Endodermal cell (in vitro differentiated cells): ENCODE measurements around the gene OTOP1. TPM values are rescaled to one million over a fixed set of nuclear protein-coding genes. Genes with fewer than 3 reads are reported as not detected.
"Not testable (repeated sequence)": the region's sequence is repeated elsewhere in the genome, so short reads cannot be mapped to it uniquely, and the experiment has no call there.

Source experiments
- DNase-seq: peaks from one replicate; pipeline ENCODE4 v3.0.0-alpha.2; 2017
- H3K27ac ChIP-seq: 2 replicates; pipeline ENCODE4 v1.5.1; 2013; ENCODE audit warnings: mild to moderate bottlenecking, low read depth, low read length, moderate library complexity
- H3K27me3 ChIP-seq: 2 replicates; pipeline ENCODE4 v1.6.1; 2013; ENCODE audit warnings: mild to moderate bottlenecking, low read length, moderate library complexity; ENCODE audit not compliant: insufficient read depth, control insufficient read depth, poor library complexity, severe bottlenecking
- H3K36me3 ChIP-seq: 2 replicates; pipeline ENCODE4 v1.7.0; 2013; ENCODE audit warnings: mild to moderate bottlenecking, low read length, moderate library complexity; ENCODE audit not compliant: control insufficient read depth, insufficient read depth
- H3K4me1 ChIP-seq: one replicate; pipeline ENCODE4 v1.7.0; 2013; ENCODE audit warnings: low read length; ENCODE audit not compliant: control insufficient read depth, insufficient read depth
- H3K4me3 ChIP-seq: 2 replicates; pipeline ENCODE4 v1.5.1; 2013; ENCODE audit warnings: mild to moderate bottlenecking, low read length, moderate library complexity
- H3K9ac ChIP-seq: 2 replicates; pipeline ENCODE4 v1.6.1; 2013; ENCODE audit warnings: mild to moderate bottlenecking, low read length, moderate library complexity; ENCODE audit not compliant: poor library complexity, severe bottlenecking; ENCODE audit errors: extremely low read depth
- H3K9me3 ChIP-seq: 2 replicates; pipeline ENCODE4 v1.6.1; 2013; ENCODE audit warnings: mild to moderate bottlenecking, low read length, moderate library complexity; ENCODE audit not compliant: control insufficient read depth
- H3K27ac Mint-ChIP-seq: 2 replicates; pipeline ENCODE4 v1.8.0; 2020; ENCODE audit warnings: mixed read lengths
- H3K27me3 Mint-ChIP-seq: 2 replicates; pipeline ENCODE4 v1.8.0; 2021; ENCODE audit warnings: mild to moderate bottlenecking, mixed read lengths; ENCODE audit not compliant: insufficient read depth
- H3K36me3 Mint-ChIP-seq: 2 replicates; pipeline ENCODE4 v1.8.0; 2020; ENCODE audit warnings: low read depth, mixed read lengths
- H3K4me1 Mint-ChIP-seq: 2 replicates; pipeline ENCODE4 v1.8.0; 2020; ENCODE audit warnings: mixed read lengths
- H3K4me3 Mint-ChIP-seq: 2 replicates; pipeline ENCODE4 v1.8.0; 2020; ENCODE audit warnings: mild to moderate bottlenecking, moderate library complexity, mixed read lengths
- H3K9me3 Mint-ChIP-seq: 2 replicates; pipeline ENCODE4 v1.8.0; 2020; ENCODE audit warnings: mild to moderate bottlenecking, mixed read lengths
- WGBS, 2 experiments: methylation state at CpG; one replicate each; pipeline versions ENCODE4 v1.1.5 to v1.1.7; 2013; ENCODE audit warnings: missing lambda C conversion rate in 2 of 2, mixed read lengths in 1 of 2; ENCODE audit not compliant: insufficient coverage in 1 of 2, insufficient read length in 1 of 2; 5-methylcytosine and 5-hydroxymethylcytosine counted together
- total RNA-seq, 2 donors: library from RNA; stranded (reverse); fragmentation: NEBNext Ultra II Directional in 1 of 2; extraction: Animal tissue kit (Norgen Biotek cat#: 25700) in 1 of 2; gene quantifications; 2 replicates in 1 of 2; 3 replicates in 1 of 2; pipeline ENCODE4 v1.2.1, GENCODE V29; 2021
- TF ChIP-seq, protein P1 (sequence below): fragments of 200-600 bp; sonication (generic); conservative IDR thresholded peaks from 2 replicates; pipeline ENCODE4 v1.5.0; 2021; ENCODE audit warnings: antibody characterized with exemption, mild to moderate bottlenecking

Gene OTOP1
- total RNA-seq, 2 donors from 2014 or later = not detected

GRCh38 chr4:4245172-4245571 is 18.4 kb upstream of the OTOP1 start:
- peaks cover 47% of the 10 kb centered on the region for H3K36me3 Mint-ChIP-seq
- H3K9me3 ChIP-seq = no peaks in the 10 kb centered on the region
- H3K36me3 ChIP-seq = peaks cover 52% of the 10 kb centered on the region
- H3K9me3 Mint-ChIP-seq = no peaks in the 10 kb centered on the region
- no peak for DNase-seq
- H3K27me3 ChIP-seq = no peaks in the 10 kb centered on the region
- no peaks in the 10 kb centered on the region for H3K27me3 Mint-ChIP-seq
- no peak overlapping the region for H3K4me3 Mint-ChIP-seq
- H3K9ac ChIP-seq = no peak overlapping the region
- no peak overlapping the region for H3K27ac Mint-ChIP-seq
- H3K4me1 ChIP-seq = no peaks in the 10 kb centered on the region
- TF ChIP-seq, protein P1, sequence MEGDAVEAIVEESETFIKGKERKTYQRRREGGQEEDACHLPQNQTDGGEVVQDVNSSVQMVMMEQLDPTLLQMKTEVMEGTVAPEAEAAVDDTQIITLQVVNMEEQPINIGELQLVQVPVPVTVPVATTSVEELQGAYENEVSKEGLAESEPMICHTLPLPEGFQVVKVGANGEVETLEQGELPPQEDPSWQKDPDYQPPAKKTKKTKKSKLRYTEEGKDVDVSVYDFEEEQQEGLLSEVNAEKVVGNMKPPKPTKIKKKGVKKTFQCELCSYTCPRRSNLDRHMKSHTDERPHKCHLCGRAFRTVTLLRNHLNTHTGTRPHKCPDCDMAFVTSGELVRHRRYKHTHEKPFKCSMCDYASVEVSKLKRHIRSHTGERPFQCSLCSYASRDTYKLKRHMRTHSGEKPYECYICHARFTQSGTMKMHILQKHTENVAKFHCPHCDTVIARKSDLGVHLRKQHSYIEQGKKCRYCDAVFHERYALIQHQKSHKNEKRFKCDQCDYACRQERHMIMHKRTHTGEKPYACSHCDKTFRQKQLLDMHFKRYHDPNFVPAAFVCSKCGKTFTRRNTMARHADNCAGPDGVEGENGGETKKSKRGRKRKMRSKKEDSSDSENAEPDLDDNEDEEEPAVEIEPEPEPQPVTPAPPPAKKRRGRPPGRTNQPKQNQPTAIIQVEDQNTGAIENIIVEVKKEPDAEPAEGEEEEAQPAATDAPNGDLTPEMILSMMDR = no peak
- peaks cover 10% of the 10 kb centered on the region for H3K4me1 Mint-ChIP-seq
- no peak overlapping the region for H3K27ac ChIP-seq
- no peak overlapping the region for H3K4me3 ChIP-seq
- WGBS, 2 experiments = 86 to 93% methylated on average over 1 of the region's 1 CpG

DNA sequence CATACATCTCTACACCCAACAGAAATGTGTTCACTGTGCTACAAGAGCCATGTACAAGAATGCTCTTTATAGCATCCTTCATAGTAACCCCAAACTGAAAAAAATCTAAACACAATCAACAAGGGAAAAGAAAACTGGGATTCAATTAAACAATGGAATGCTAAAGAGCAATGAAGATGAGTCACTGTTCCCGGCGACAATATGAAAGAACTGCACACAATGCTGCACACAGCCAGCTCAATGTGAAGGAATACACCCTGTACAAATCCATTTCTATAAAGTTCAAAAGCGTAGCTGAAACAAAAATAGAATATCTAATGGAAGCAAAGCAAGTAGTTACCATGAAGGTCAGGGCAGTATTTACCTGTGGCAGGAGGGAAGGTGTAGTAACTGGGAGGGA is 12.8 kb upstream of the OTOP1 start:
- H3K4me3 Mint-ChIP-seq, H3K4me3 ChIP-seq, H3K9ac ChIP-seq, H3K4me1 Mint-ChIP-seq, H3K4me1 ChIP-seq, DNase-seq, H3K27ac Mint-ChIP-seq, H3K27ac ChIP-seq, H3K9me3 Mint-ChIP-seq, H3K27me3 Mint-ChIP-seq, H3K9me3 ChIP-seq, H3K27me3 ChIP-seq: not testable (repeated sequence)
- WGBS, 2 experiments = 92 to 99% methylated on average over 2 to 3 of the region's 3 CpGs
- peaks cover 67% of the 10 kb centered on the region for H3K36me3 Mint-ChIP-seq
- H3K36me3 ChIP-seq = peaks cover 56% of the 10 kb centered on the region

DNA sequence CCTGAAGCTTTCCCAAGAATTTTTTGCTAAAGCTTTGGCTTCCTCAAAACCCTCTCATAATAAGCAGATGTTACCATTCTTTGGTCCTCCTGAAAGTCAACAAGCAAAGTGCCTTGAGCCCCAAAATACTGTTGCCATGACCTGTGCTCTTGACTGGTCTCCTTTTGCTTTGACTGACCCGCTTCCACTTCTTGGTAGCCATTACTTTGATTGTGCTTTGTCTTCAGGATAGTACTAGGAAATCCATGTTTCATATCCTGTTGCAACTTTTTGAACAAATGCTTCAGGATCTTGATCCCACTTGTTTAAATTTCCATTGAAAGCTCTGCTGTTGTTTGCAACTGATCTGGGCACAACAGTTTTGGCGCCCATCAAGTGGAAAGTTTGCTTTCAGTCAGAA is 6.9 kb upstream of the OTOP1 start:
- Mint-ChIP-seq H3K9me3 (peaks cover 17% of the 10 kb centered on the region), H3K36me3 (peaks cover 23% of the 10 kb centered on the region), H3K4me3 (no peak overlapping the region), H3K27me3 (peaks cover 40% of the 10 kb centered on the region), H3K4me1 (no peaks in the 10 kb centered on the region), H3K27ac (no peak overlapping the region)
- H3K27ac ChIP-seq = no peak overlapping the region
- H3K36me3 ChIP-seq = peaks cover 7% of the 10 kb centered on the region
- peaks cover 19% of the 10 kb centered on the region for H3K27me3 ChIP-seq
- 96 to 100% methylated on average over 2 of the region's 2 CpGs for WGBS, 2 experiments
- H3K4me1 ChIP-seq = no peaks in the 10 kb centered on the region
- TF ChIP-seq, protein P1 = no peak
- peaks cover 7% of the 10 kb centered on the region for H3K9me3 ChIP-seq
- H3K9ac ChIP-seq = no peak overlapping the region
- H3K4me3 ChIP-seq = no peak overlapping the region
- DNase-seq = no peak

GRCh38 chr4:4228356-4228668 is 1.6 kb upstream of the OTOP1 start:
- peaks cover under 1% of the 10 kb centered on the region for H3K9me3 ChIP-seq
- H3K4me1 ChIP-seq = no peaks in the 10 kb centered on the region
- Mint-ChIP-seq H3K27ac (no peak overlapping the region), H3K4me1 (peaks cover 5% of the 10 kb centered on the region), H3K9me3 (peaks cover 8% of the 10 kb centered on the region), H3K27me3 (peaks cover 88% of the 10 kb centered on the region), H3K36me3 (no peaks in the 10 kb centered on the region), H3K4me3 (no peak overlapping the region)
- H3K27ac ChIP-seq = no peak overlapping the region
- TF ChIP-seq, protein P1 = no peak
- no peaks in the 10 kb centered on the region for H3K36me3 ChIP-seq
- H3K9ac ChIP-seq = no peak overlapping the region
- no peak overlapping the region for H3K4me3 ChIP-seq
- 93% methylated on average over 1 of the region's 1 CpG; no CpG with 5 or more reads in 1 of the 2 experiments for WGBS, 2 experiments
- DNase-seq = no peak
- peaks cover 72% of the 10 kb centered on the region for H3K27me3 ChIP-seq
